ENCODE results near the gene UNC13A.
A peak's percentile ranks its signal among the peaks of the same experiment; 100 is the strongest.

Gene UNC13A

GRCh38 chr19:17652627-17653026 lies 35.5 kb downstream of the UNC13A start:
- TF ChIP-seq CTCF (IDR thresholded peaks at IDR 0.05) (no peak), ZFX (IDR thresholded peaks at IDR 0.05; ENCODE audit: borderline replicate concordance) (no peak)
- no peak overlapping the region for H3K27ac ChIP-seq

- TF ChIP-seq ZFX (IDR thresholded peaks at IDR 0.05; ENCODE audit: borderline replicate concordance) (no peak), CTCF (IDR thresholded peaks at IDR 0.05) (no peak)
- H3K27ac ChIP-seq = no peak overlapping the region
These were observed 39.4 kb downstream of the UNC13A start for GRCh38 chr19:17648786-17649185.

GRCh38 chr19:17648097-17648660 lies 40.0 kb downstream of the UNC13A start:
- H3K27ac ChIP-seq = no peak overlapping the region
- no peak for TF ChIP-seq CTCF (IDR thresholded peaks at IDR 0.05)
- no peak for TF ChIP-seq ZFX (IDR thresholded peaks at IDR 0.05; ENCODE audit: borderline replicate concordance)

GRCh38 chr19:17647071-17648020 lies 40.8 kb downstream of the UNC13A start:
- TF ChIP-seq ZFX (IDR thresholded peaks at IDR 0.05; ENCODE audit: borderline replicate concordance) (no peak), CTCF (IDR thresholded peaks at IDR 0.05) (no peak)
- H3K27ac ChIP-seq = no peak overlapping the region

- H3K27ac ChIP-seq = no peak overlapping the region
- TF ChIP-seq ZFX (IDR thresholded peaks at IDR 0.05; ENCODE audit: borderline replicate concordance) (no peak), CTCF (IDR thresholded peaks at IDR 0.05) (0 out of 2 replicates have a peak, but pooled peaks have one; percentile 13)
These were observed 41.7 kb downstream of the UNC13A start for GRCh38 chr19:17646441-17646840.

GRCh38 chr19:17645339-17645963 lies 42.7 kb downstream of the UNC13A start:
- no peak for TF ChIP-seq CTCF (IDR thresholded peaks at IDR 0.05)
- no peak overlapping the region for H3K27ac ChIP-seq

- TF ChIP-seq ZFX (IDR thresholded peaks at IDR 0.05; ENCODE audit: borderline replicate concordance) (no peak), CTCF (IDR thresholded peaks at IDR 0.05) (no peak)
- H3K27ac ChIP-seq = no peak overlapping the region
These were observed 45.5 kb downstream of the UNC13A start for GRCh38 chr19:17642656-17643055.

All from 22Rv1 (cell line).